Peyer's patch (tissue), 4 donors: ENCODE results near the gene PSME3.

Source experiments
- CTCF ChIP-seq, 6 experiments: fragments of 450-650 bp in 4 of 6; fragments of 200-600 bp in 2 of 6; sonication (generic) in 1 of 6; IDR thresholded peaks; one replicate each; pipeline ENCODE4 v1.5.1; 2017 to 2019; ENCODE audit warnings: antibody characterized with exemption in 6 of 6, mild to moderate bottlenecking in 3 of 6, moderate library complexity in 1 of 6
- POLR2A ChIP-seq, 2 donors: fragments of 450-650 bp; IDR thresholded peaks; one replicate each; pipeline ENCODE4 v1.5.1; 2017; ENCODE audit warnings: antibody characterized with exemption in 2 of 2, mild to moderate bottlenecking in 2 of 2, moderate library complexity in 2 of 2

GRCh38 chr17:42806249-42806648 is 26.9 kb upstream of the PSME3 start:
- no peak for TF ChIP-seq CTCF (IDR thresholded peaks at IDR 0.05)
- TF ChIP-seq POLR2A (IDR thresholded peaks at IDR 0.05) = no peak
